B cell (primary cell): ENCODE results near the gene SP140. TPM values are rescaled to one million over a fixed set of nuclear protein-coding genes. Genes with fewer than 3 reads are reported as not detected.

Experiments
- ATAC-seq: fragments of 200-7000 bp; cut with Tn5 transposase; one replicate; pipeline ENCODE4 v1.10.0; 2021; ENCODE audit warnings: low read depth, mild to moderate bottlenecking, moderate number of reproducible peaks, moderate library complexity
- CTCF ChIA-PET: fragments of 350-600 bp; sonication (Branson Sonifier 250); formaldehyde crosslinking; loops from one replicate; lab custom pipeline; 2021; ENCODE audit warnings: antibody characterized with exemption, inconsistent platforms; lab: Charles Lee
- POLR2A ChIA-PET: fragments of 350-600 bp; sonication (Branson Sonifier 250); formaldehyde crosslinking; loops from one replicate; lab custom pipeline; 2021; ENCODE audit warnings: antibody characterized with exemption; lab: Charles Lee
- DNase-seq: peaks from one replicate; pipeline ENCODE4 v3.0.0; 2013
- H2AFZ ChIP-seq: 2 replicates; pipeline ENCODE4 v1.6.1; 2012; ENCODE audit warnings: mild to moderate bottlenecking, low read depth, low read length; ENCODE audit not compliant: insufficient read depth, poor library complexity, severe bottlenecking
- H3K27ac ChIP-seq, 2 donors: 1 replicate in 1 of 2; 2 replicates in 1 of 2; pipeline ENCODE4 v1.5.1; 2012 to 2013; ENCODE audit warnings: low read length in 2 of 2, mild to moderate bottlenecking in 2 of 2, moderate library complexity in 1 of 2
- H3K27me3 ChIP-seq, 4 experiments: fragments of 200-600 bp in 1 of 4; sonication (generic) in 1 of 4; replicated peaks in 1 of 4; 1 replicate in 2 of 4; 2 replicates in 2 of 4; pipeline versions ENCODE4 v1.6.1 to v1.7.0; 2013 to 2016; ENCODE audit warnings: low read length in 3 of 4, mild to moderate bottlenecking in 2 of 4, mixed read lengths in 1 of 4, moderate library complexity in 1 of 4; ENCODE audit not compliant: insufficient read depth in 4 of 4, control insufficient read depth in 3 of 4; ENCODE audit errors: control extremely low read depth in 1 of 4
- H3K36me3 ChIP-seq, 2 experiments: replicated peaks in 1 of 2; 1 replicate in 1 of 2; 2 replicates in 1 of 2; pipeline versions ENCODE4 v1.6.1 to v1.7.1; 2013; ENCODE audit warnings: low read length in 1 of 2; ENCODE audit not compliant: insufficient read depth in 2 of 2, control insufficient read depth in 1 of 2; ENCODE audit errors: control extremely low read depth in 1 of 2, extremely low read depth in 1 of 2
- H3K4me1 ChIP-seq, 2 donors: fragments of 200-600 bp in 1 of 2; sonication (generic) in 1 of 2; 1 replicate in 1 of 2; 2 replicates in 1 of 2; pipeline versions ENCODE4 v1.5.1 to v1.6.1; 2013 to 2017; ENCODE audit warnings: low read length in 2 of 2; ENCODE audit not compliant: control insufficient read depth in 2 of 2, insufficient read depth in 2 of 2
- H3K4me2 ChIP-seq: replicated peaks from 2 replicates; pipeline ENCODE3; 2012; ENCODE audit warnings: mild to moderate bottlenecking, low read depth, low read length; ENCODE audit not compliant: poor library complexity, severe bottlenecking
- H3K4me3 ChIP-seq, 5 experiments: fragments of 200-600 bp in 1 of 5; sonication (generic) in 1 of 5; 1 replicate in 3 of 5; 2 replicates in 2 of 5; pipeline versions ENCODE4 v1.5.1 to v1.7.0; 2011 to 2016; ENCODE audit warnings: low read length in 4 of 5, mild to moderate bottlenecking in 4 of 5, low read depth in 2 of 5, control low read depth in 1 of 5, moderate library complexity in 1 of 5; ENCODE audit not compliant: insufficient read depth in 1 of 5; ENCODE audit errors: control extremely low read depth in 1 of 5, extremely low read depth in 1 of 5
- H3K79me2 ChIP-seq: fragments of 200-600 bp; sonication (generic); one replicate; pipeline ENCODE4 v1.6.0; 2016; ENCODE audit warnings: low read length; ENCODE audit not compliant: control insufficient read depth, insufficient read depth
- H3K9ac ChIP-seq: fragments of 200-600 bp; sonication (generic); 2 replicates; pipeline ENCODE4 v1.6.1; 2017; ENCODE audit warnings: mild to moderate bottlenecking, low read length, moderate library complexity
- H3K9me3 ChIP-seq, 3 donors: one replicate each; pipeline versions ENCODE4 v1.6.1 to v1.7.1; 2013; ENCODE audit warnings: low read length in 2 of 3; ENCODE audit not compliant: control insufficient read depth in 2 of 3, insufficient read depth in 1 of 3; ENCODE audit errors: control extremely low read depth in 1 of 3
- H4K20me1 ChIP-seq: 2 replicates; pipeline ENCODE4 v1.6.0; 2012; ENCODE audit warnings: mild to moderate bottlenecking, low read length; ENCODE audit not compliant: insufficient read depth, control insufficient read depth, poor library complexity, severe bottlenecking
- H3K27ac Mint-ChIP-seq: one replicate; pipeline ENCODE4 v1.8.0; 2021; ENCODE audit warnings: mixed read lengths
- H3K27me3 Mint-ChIP-seq: one replicate; pipeline ENCODE4 v1.8.0; 2021; ENCODE audit warnings: mixed read lengths
- H3K4me1 Mint-ChIP-seq: one replicate; pipeline ENCODE4 v1.8.0; 2021; ENCODE audit warnings: mixed read lengths
- H3K4me3 Mint-ChIP-seq: one replicate; pipeline ENCODE4 v1.8.0; 2021; ENCODE audit warnings: mixed read lengths
- H3K9me3 Mint-ChIP-seq: one replicate; pipeline ENCODE4 v1.8.0; 2022; ENCODE audit warnings: mixed read lengths; ENCODE audit not compliant: insufficient read depth
- CTCF ChIP-seq: fragments of 200-600 bp; IDR thresholded peaks from one replicate; pipeline ENCODE4 v1.8.0; 2022; ENCODE audit warnings: antibody characterized with exemption, mild to moderate bottlenecking
- EZH2 ChIP-seq: IDR thresholded peaks from 2 replicates; pipeline ENCODE4 v1.6.1; 2012; ENCODE audit warnings: borderline replicate concordance, low read depth, mild to moderate bottlenecking, moderate library complexity, low read length; ENCODE audit not compliant: insufficient read depth, poor library complexity, severe bottlenecking
- WGBS: methylation state at CpG from one replicate; pipeline ENCODE4 v1.1.5; 2013; ENCODE audit warnings: missing lambda C conversion rate; ENCODE audit not compliant: insufficient coverage; 5-methylcytosine and 5-hydroxymethylcytosine counted together
- intact Hi-C: fragments of 100-400 bp; cut with micrococcal nuclease; formaldehyde crosslinking; loops from one replicate; pipeline ENCODE4 v1.10.0; 2022
- polyA plus RNA-seq: library from polyadenylated mRNA; depleted of rRNA; stranded (reverse); fragments of >200 nt; gene quantifications from 2 replicates; pipeline ENCODE4 v1.2.3, GENCODE V29; 2012
- total RNA-seq, 2 donors: library from RNA; stranded (reverse); fragments of 120-200 nt in 1 of 2; gene quantifications; 1 replicate in 1 of 2; 2 replicates in 1 of 2; pipeline versions ENCODE4 v1.2.3 to v1.2.4, GENCODE V29; 2013 to 2022

The SP140 gene
- total and polyA plus RNA-seq, 2 donors (not counting 1 experiment from before 2014, with no cell fraction given): 78.7 to 411 TPM

- Histone ChIP-seq H4K20me1 (no peaks in the 10 kb centered on the region), H3K79me2 (peaks cover 40% of the 10 kb centered on the region), H3K27ac (peak overlapping the region in 1 of 2 donors; percentile 64), H3K9ac (no peak overlapping the region), H3K36me3 (no peaks in the 10 kb centered on the region), H2AFZ (no peak overlapping the region), H3K9me3 (peaks cover 0 to 14% (median 0%) of the 10 kb centered on the region in 3 donors), H3K4me1 (peaks cover 50 to 78% of the 10 kb centered on the region in 2 donors), H3K27me3 (no peaks in the 10 kb centered on the region), H3K4me2 (no peak overlapping the region), H3K4me3 (no peak overlapping the region)
- Mint-ChIP-seq H3K27me3 (no peaks in the 10 kb centered on the region), H3K4me1 (peaks cover 74% of the 10 kb centered on the region), H3K4me3 (no peak overlapping the region), H3K9me3 (no peaks in the 10 kb centered on the region), H3K27ac (peak overlapping the region; percentile 72)
- TF ChIP-seq EZH2 (no peak), CTCF (no peak)
- CTCF ChIA-PET: interaction anchor here (0.5 to 1.1 kb wide), 4 partner anchors 95 to 491 kb away, joined by 3 to 4 read pairs (median 3); no protein-coding TSS in a partner anchor
- ATAC-seq (no peak), DNase-seq (no peak)
- POLR2A ChIA-PET: no interaction called here
- WGBS: 99% methylated on average over 9 of the region's 12 CpGs
- intact Hi-C loops: no loop called here
Observed at GRCh38 chr2:230322561-230323384, 97.2 kb downstream of the SP140 start.
